HEK293 (cell line): ENCODE results near the gene PMF1.

Experiments
- BCL11B ChIP-seq: fragments of 450-650 bp; formaldehyde crosslinking; IDR thresholded peaks from 2 replicates; pipeline ENCODE4 v1.5.1; 2016; ENCODE audit warnings: low read depth, missing biosample characterization, missing genetic modification characterization
- MZF1 ChIP-seq: fragments of 450-650 bp; formaldehyde crosslinking; IDR thresholded peaks from 2 replicates; pipeline ENCODE4 v1.5.1; 2017; ENCODE audit warnings: missing biosample characterization, missing genetic modification characterization, borderline replicate concordance
- PRDM1 ChIP-seq: fragments of 450-650 bp; formaldehyde crosslinking; IDR thresholded peaks from 2 replicates; pipeline ENCODE4; 2016; ENCODE audit warnings: missing biosample characterization, missing genetic modification characterization
- SCRT2 ChIP-seq: fragments of 450-650 bp; formaldehyde crosslinking; IDR thresholded peaks from 2 replicates; pipeline ENCODE4 v1.5.1; 2016; ENCODE audit warnings: missing biosample characterization, missing genetic modification characterization
- SETDB1 ChIP-seq: IDR thresholded peaks from one replicate; pipeline ENCODE4 v1.6.1; 2017; ENCODE audit warnings: mild to moderate bottlenecking, low read length, moderate library complexity, mixed read lengths; ENCODE audit not compliant: insufficient read length
- TRIM28 ChIP-seq: IDR thresholded peaks from 2 replicates; pipeline ENCODE4 v1.6.1; 2011; ENCODE audit warnings: low read length, control low read depth, borderline replicate concordance
- YY1 ChIP-seq: fragments of 450-650 bp; formaldehyde crosslinking; IDR thresholded peaks from 2 replicates; pipeline ENCODE4 v1.5.1; 2018; ENCODE audit warnings: missing biosample characterization, missing genetic modification characterization
- YY2 ChIP-seq: fragments of 450-650 bp; formaldehyde crosslinking; IDR thresholded peaks from 2 replicates; pipeline ENCODE4 v1.5.1; 2016; ENCODE audit warnings: missing biosample characterization, missing genetic modification characterization
- ZBTB44 ChIP-seq: fragments of 450-650 bp; IDR thresholded peaks from 2 replicates; pipeline ENCODE4 v1.5.1; 2018; ENCODE audit warnings: missing biosample characterization, mild to moderate bottlenecking, missing genetic modification characterization
- ZNF169 ChIP-seq: fragments of 450-650 bp; formaldehyde crosslinking; IDR thresholded peaks from 2 replicates; pipeline ENCODE4 v1.5.1; 2016; ENCODE audit warnings: missing biosample characterization, missing genetic modification characterization
- ZNF324 ChIP-seq: fragments of 450-650 bp; formaldehyde crosslinking; IDR thresholded peaks from 2 replicates; pipeline ENCODE4 v1.5.1; 2016; ENCODE audit warnings: missing biosample characterization, missing genetic modification characterization
- ZNF449 ChIP-seq: fragments of 450-650 bp; formaldehyde crosslinking; IDR thresholded peaks from 2 replicates; pipeline ENCODE4 v1.5.1; 2017; ENCODE audit warnings: missing biosample characterization, mild to moderate bottlenecking, missing genetic modification characterization, moderate library complexity
- ZNF510 ChIP-seq: fragments of 450-650 bp; formaldehyde crosslinking; IDR thresholded peaks from 2 replicates; pipeline ENCODE4 v1.5.1; 2018; ENCODE audit warnings: mild to moderate bottlenecking, missing genetic modification characterization, missing biosample characterization; ENCODE audit not compliant: insufficient replicate concordance
- ZNF558 ChIP-seq: fragments of 450-650 bp; formaldehyde crosslinking; IDR thresholded peaks from 2 replicates; pipeline ENCODE4 v1.5.1; 2016; ENCODE audit warnings: missing biosample characterization, missing genetic modification characterization
- ZNF600 ChIP-seq: fragments of 450-650 bp; formaldehyde crosslinking; IDR thresholded peaks from 2 replicates; pipeline ENCODE4 v1.5.1; 2016; ENCODE audit warnings: missing biosample characterization, missing genetic modification characterization
- ZNF610 ChIP-seq: fragments of 450-650 bp; formaldehyde crosslinking; IDR thresholded peaks from 2 replicates; pipeline ENCODE4 v1.5.1; 2016; ENCODE audit warnings: missing biosample characterization, missing genetic modification characterization, borderline replicate concordance
- ZNF621 ChIP-seq: fragments of 450-650 bp; formaldehyde crosslinking; IDR thresholded peaks from 2 replicates; pipeline ENCODE4 v1.5.1; 2017; ENCODE audit warnings: missing biosample characterization, missing genetic modification characterization
- ZSCAN23 ChIP-seq: fragments of 450-650 bp; formaldehyde crosslinking; IDR thresholded peaks from 2 replicates; pipeline ENCODE4 v1.5.1; 2016; ENCODE audit warnings: missing biosample characterization, missing genetic modification characterization
- ZSCAN4 ChIP-seq: fragments of 450-650 bp; formaldehyde crosslinking; IDR thresholded peaks from 2 replicates; pipeline ENCODE4 v1.5.1; 2017; ENCODE audit warnings: missing biosample characterization, missing genetic modification characterization
- TF ChIP-seq, protein P1 (sequence below): fragments of 450-650 bp; formaldehyde crosslinking; IDR thresholded peaks from 2 replicates; pipeline ENCODE4 v1.5.1; 2017; ENCODE audit warnings: missing biosample characterization, missing genetic modification characterization
- TF ChIP-seq, protein P2 (sequence below): fragments of 450-650 bp; formaldehyde crosslinking; IDR thresholded peaks from 2 replicates; pipeline ENCODE4 v1.5.1; 2016; ENCODE audit warnings: missing biosample characterization, missing genetic modification characterization
- TF ChIP-seq, protein P3 (sequence below): fragments of 450-650 bp; formaldehyde crosslinking; IDR thresholded peaks from 2 replicates; pipeline ENCODE4 v1.5.1; 2016; ENCODE audit warnings: missing biosample characterization, missing genetic modification characterization
- TF ChIP-seq, protein P4 (sequence below): IDR thresholded peaks from 2 replicates; pipeline ENCODE4 v1.6.1; 2011; ENCODE audit warnings: mild to moderate bottlenecking, low read depth, low read length, borderline replicate concordance
- TF ChIP-seq, protein P5 (sequence below): fragments of 450-650 bp; formaldehyde crosslinking; IDR thresholded peaks from 2 replicates; pipeline ENCODE4 v1.5.1; 2017; ENCODE audit warnings: missing biosample characterization, missing genetic modification characterization

Gene PMF1

DNA sequence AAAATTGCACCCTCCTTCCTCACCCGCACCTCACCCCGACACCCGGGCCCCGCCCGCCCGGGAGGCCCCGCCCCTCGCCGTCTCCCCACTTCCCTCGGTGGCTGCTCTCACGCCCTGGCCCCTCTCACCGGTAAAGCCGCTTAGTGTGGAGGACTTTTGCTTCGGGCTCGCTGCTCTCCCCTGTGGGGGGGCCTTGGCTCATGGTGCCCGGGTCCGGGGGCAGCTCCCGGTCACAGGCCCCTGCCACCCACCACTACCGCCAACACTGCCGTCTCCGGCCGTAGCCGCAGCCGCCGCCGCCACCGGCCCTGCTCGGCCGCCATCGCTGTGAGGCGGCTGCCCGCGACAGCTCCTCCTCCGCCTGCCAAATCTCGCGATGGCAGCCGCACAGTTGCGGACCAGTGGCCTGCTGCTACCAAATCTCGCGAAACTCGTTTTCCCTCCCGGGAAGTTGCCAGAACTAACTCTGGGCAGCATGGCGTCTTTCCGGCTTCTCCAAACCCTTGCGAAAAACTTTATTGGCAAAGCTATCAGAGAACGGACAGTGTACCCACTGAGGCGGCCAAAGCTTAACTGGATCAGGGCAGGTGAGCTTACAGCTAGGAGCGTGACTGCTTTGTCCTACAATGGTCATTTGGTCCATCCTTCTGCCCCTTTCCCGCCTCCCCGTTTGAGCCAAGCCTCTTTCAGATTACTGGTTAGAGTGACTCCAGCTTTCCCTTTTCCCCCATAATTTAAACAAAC, 69.8 kb downstream of the PMF1 start, which contains the start of gene SMG5 (continued):
- no peak; the same call in 1 of the 2 replicates for TF ChIP-seq ZNF449 (tag by site-specific recombination)
- TF ChIP-seq, protein P1, sequence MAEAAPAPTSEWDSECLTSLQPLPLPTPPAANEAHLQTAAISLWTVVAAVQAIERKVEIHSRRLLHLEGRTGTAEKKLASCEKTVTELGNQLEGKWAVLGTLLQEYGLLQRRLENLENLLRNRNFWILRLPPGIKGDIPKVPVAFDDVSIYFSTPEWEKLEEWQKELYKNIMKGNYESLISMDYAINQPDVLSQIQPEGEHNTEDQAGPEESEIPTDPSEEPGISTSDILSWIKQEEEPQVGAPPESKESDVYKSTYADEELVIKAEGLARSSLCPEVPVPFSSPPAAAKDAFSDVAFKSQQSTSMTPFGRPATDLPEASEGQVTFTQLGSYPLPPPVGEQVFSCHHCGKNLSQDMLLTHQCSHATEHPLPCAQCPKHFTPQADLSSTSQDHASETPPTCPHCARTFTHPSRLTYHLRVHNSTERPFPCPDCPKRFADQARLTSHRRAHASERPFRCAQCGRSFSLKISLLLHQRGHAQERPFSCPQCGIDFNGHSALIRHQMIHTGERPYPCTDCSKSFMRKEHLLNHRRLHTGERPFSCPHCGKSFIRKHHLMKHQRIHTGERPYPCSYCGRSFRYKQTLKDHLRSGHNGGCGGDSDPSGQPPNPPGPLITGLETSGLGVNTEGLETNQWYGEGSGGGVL (tag by site-specific recombination): 0 out of 2 replicates have a peak, but pooled peaks have one; percentile 24
- TF ChIP-seq ZNF558 (tag by site-specific recombination): peak; percentile 86
- peak; percentile 96 for TF ChIP-seq ZNF324
- TF ChIP-seq, protein P2, sequence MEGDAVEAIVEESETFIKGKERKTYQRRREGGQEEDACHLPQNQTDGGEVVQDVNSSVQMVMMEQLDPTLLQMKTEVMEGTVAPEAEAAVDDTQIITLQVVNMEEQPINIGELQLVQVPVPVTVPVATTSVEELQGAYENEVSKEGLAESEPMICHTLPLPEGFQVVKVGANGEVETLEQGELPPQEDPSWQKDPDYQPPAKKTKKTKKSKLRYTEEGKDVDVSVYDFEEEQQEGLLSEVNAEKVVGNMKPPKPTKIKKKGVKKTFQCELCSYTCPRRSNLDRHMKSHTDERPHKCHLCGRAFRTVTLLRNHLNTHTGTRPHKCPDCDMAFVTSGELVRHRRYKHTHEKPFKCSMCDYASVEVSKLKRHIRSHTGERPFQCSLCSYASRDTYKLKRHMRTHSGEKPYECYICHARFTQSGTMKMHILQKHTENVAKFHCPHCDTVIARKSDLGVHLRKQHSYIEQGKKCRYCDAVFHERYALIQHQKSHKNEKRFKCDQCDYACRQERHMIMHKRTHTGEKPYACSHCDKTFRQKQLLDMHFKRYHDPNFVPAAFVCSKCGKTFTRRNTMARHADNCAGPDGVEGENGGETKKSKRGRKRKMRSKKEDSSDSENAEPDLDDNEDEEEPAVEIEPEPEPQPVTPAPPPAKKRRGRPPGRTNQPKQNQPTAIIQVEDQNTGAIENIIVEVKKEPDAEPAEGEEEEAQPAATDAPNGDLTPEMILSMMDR (tag by site-specific recombination): no peak
- TF ChIP-seq ZBTB44: peak; percentile 59; the same call in 1 of the 2 replicates
- TF ChIP-seq PRDM1 (tag by site-specific recombination): peak; percentile 95
- TF ChIP-seq SETDB1: no peak
- no peak for TF ChIP-seq ZNF621 (tag by site-specific recombination)
- TF ChIP-seq MZF1 (tag by site-specific recombination): no peak
- TF ChIP-seq ZNF600: peak; percentile 28; the same call in 1 of the 2 replicates
- no peak for TF ChIP-seq BCL11B (tag by site-specific recombination)
- TF ChIP-seq, protein P3, sequence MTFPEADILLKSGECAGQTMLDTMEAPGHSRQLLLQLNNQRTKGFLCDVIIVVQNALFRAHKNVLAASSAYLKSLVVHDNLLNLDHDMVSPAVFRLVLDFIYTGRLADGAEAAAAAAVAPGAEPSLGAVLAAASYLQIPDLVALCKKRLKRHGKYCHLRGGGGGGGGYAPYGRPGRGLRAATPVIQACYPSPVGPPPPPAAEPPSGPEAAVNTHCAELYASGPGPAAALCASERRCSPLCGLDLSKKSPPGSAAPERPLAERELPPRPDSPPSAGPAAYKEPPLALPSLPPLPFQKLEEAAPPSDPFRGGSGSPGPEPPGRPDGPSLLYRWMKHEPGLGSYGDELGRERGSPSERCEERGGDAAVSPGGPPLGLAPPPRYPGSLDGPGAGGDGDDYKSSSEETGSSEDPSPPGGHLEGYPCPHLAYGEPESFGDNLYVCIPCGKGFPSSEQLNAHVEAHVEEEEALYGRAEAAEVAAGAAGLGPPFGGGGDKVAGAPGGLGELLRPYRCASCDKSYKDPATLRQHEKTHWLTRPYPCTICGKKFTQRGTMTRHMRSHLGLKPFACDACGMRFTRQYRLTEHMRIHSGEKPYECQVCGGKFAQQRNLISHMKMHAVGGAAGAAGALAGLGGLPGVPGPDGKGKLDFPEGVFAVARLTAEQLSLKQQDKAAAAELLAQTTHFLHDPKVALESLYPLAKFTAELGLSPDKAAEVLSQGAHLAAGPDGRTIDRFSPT: 0 out of 2 replicates have a peak, but pooled peaks have one; percentile 34
- TF ChIP-seq, protein P4, sequence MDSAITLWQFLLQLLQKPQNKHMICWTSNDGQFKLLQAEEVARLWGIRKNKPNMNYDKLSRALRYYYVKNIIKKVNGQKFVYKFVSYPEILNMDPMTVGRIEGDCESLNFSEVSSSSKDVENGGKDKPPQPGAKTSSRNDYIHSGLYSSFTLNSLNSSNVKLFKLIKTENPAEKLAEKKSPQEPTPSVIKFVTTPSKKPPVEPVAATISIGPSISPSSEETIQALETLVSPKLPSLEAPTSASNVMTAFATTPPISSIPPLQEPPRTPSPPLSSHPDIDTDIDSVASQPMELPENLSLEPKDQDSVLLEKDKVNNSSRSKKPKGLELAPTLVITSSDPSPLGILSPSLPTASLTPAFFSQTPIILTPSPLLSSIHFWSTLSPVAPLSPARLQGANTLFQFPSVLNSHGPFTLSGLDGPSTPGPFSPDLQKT: peak; percentile 64; the same call in 1 of the 2 replicates
- 0 out of 2 replicates have a peak, but pooled peaks have one; percentile 78 for TF ChIP-seq ZSCAN23
- TF ChIP-seq ZNF510: no peak
- TF ChIP-seq, protein P5, sequence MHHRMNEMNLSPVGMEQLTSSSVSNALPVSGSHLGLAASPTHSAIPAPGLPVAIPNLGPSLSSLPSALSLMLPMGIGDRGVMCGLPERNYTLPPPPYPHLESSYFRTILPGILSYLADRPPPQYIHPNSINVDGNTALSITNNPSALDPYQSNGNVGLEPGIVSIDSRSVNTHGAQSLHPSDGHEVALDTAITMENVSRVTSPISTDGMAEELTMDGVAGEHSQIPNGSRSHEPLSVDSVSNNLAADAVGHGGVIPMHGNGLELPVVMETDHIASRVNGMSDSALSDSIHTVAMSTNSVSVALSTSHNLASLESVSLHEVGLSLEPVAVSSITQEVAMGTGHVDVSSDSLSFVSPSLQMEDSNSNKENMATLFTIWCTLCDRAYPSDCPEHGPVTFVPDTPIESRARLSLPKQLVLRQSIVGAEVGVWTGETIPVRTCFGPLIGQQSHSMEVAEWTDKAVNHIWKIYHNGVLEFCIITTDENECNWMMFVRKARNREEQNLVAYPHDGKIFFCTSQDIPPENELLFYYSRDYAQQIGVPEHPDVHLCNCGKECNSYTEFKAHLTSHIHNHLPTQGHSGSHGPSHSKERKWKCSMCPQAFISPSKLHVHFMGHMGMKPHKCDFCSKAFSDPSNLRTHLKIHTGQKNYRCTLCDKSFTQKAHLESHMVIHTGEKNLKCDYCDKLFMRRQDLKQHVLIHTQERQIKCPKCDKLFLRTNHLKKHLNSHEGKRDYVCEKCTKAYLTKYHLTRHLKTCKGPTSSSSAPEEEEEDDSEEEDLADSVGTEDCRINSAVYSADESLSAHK (tag by site-specific recombination): peak; percentile 62; the same call in 1 of the 2 replicates
- TF ChIP-seq ZSCAN4: 0 out of 2 replicates have a peak, but pooled peaks have one; percentile 12
- TF ChIP-seq YY2: peak; percentile 100
- peak; percentile 71 for TF ChIP-seq TRIM28
- no peak; the same call in 1 of the 2 replicates for TF ChIP-seq ZNF169 (tag by site-specific recombination)
- peak; percentile 100 for TF ChIP-seq YY1
- 0 out of 2 replicates have a peak, but pooled peaks have one; percentile 26 for TF ChIP-seq SCRT2
- TF ChIP-seq ZNF610 (tag by site-specific recombination): peak; percentile 76
